ENCODE data around the gene RANBP3.
"Not testable (repeated sequence)": the region's sequence is repeated elsewhere in the genome, so short reads cannot be mapped to it uniquely, and the experiment has no call there.

GRCh38 chr19:5985837-5986236 is 7.9 kb upstream of the RANBP3 start:
- TF ChIP-seq RCOR1 (IDR thresholded peaks at IDR 0.05; ENCODE audit: low read length); CTCF (IDR thresholded peaks at IDR 0.05); SMC3 (IDR thresholded peaks at IDR 0.05; ENCODE audit: low read depth, low read length); TAF1 (IDR thresholded peaks at IDR 0.05; ENCODE audit: borderline replicate concordance, low read depth, low read length); MEF2A (IDR thresholded peaks at IDR 0.05; ENCODE audit: borderline replicate concordance, low read depth); EZH2phosphoT487 (IDR thresholded peaks at IDR 0.05; ENCODE audit: borderline replicate concordance, low read depth); GABPA (IDR thresholded peaks at IDR 0.05; ENCODE audit: low read depth); YY1 (IDR thresholded peaks at IDR 0.05; ENCODE audit: low read depth); REST (IDR thresholded peaks at IDR 0.05; ENCODE audit: low read depth, low read length): not testable (repeated sequence)
